AML-193 (cell line): ENCODE results near the gene ADAMTS17.
"Not testable (repeated sequence)": the region's sequence is repeated elsewhere in the genome, so short reads cannot be mapped to it uniquely, and the experiment has no call there.

Experiments
- DNase-seq, 2 experiments: peaks; one replicate each; lab custom pipeline; 2025; lab: John Stamatoyannopoulos, UW

ADAMTS17 gene

GRCh38 chr15:100339451-100339850 is 2.3 kb downstream of the ADAMTS17 start:
- not testable (repeated sequence) for DNase-seq

- peak; percentile 26 to 64 for DNase-seq
Measured at GRCh38 chr15:100338971-100339444, 2.8 kb downstream of the ADAMTS17 start.

GRCh38 chr15:100338247-100338646 is 3.5 kb downstream of the ADAMTS17 start:
- no peak for DNase-seq

- no peak for DNase-seq
Measured at GRCh38 chr15:100337096-100338044, 4.4 kb downstream of the ADAMTS17 start.

- no peak for DNase-seq
Measured at GRCh38 chr15:100336061-100336460, 5.7 kb downstream of the ADAMTS17 start.

- DNase-seq, result no peak
Measured at GRCh38 chr15:100335335-100335999, 6.3 kb downstream of the ADAMTS17 start.

- DNase-seq, result no peak
Measured at GRCh38 chr15:100334905-100335304, 6.9 kb downstream of the ADAMTS17 start.

GRCh38 chr15:100334456-100334855 is 7.3 kb downstream of the ADAMTS17 start:
- no peak for DNase-seq

GRCh38 chr15:100334015-100334414 is 7.8 kb downstream of the ADAMTS17 start:
- no peak for DNase-seq

- DNase-seq, result no peak
Measured at GRCh38 chr15:100333236-100333635, 8.5 kb downstream of the ADAMTS17 start.

GRCh38 chr15:100332721-100333120 is 9.1 kb downstream of the ADAMTS17 start:
- no peak for DNase-seq

- no peak for DNase-seq
Measured at GRCh38 chr15:100332231-100332630, 9.5 kb downstream of the ADAMTS17 start.

- DNase-seq, result no peak
Measured at GRCh38 chr15:100330629-100331215, 11.1 kb downstream of the ADAMTS17 start.

GRCh38 chr15:100330221-100330620 is 11.6 kb downstream of the ADAMTS17 start:
- no peak for DNase-seq

GRCh38 chr15:100328796-100329195 is 13.0 kb downstream of the ADAMTS17 start:
- DNase-seq, result no peak

- no peak for DNase-seq
Measured at GRCh38 chr15:100318880-100319279, 22.9 kb downstream of the ADAMTS17 start.

- DNase-seq, result no peak
Measured at GRCh38 chr15:100314809-100315400, 26.9 kb downstream of the ADAMTS17 start.

- no peak for DNase-seq
Measured at GRCh38 chr15:100311833-100312476, 29.8 kb downstream of the ADAMTS17 start.

GRCh38 chr15:100311154-100311625 is 30.6 kb downstream of the ADAMTS17 start:
- DNase-seq, result no peak

- DNase-seq, result no peak
Measured at GRCh38 chr15:100310513-100311153, 31.1 kb downstream of the ADAMTS17 start.

GRCh38 chr15:100310041-100310405 is 31.8 kb downstream of the ADAMTS17 start:
- DNase-seq, result no peak
